Hematopoietic multipotent progenitor cell treated with erythropoietin and hydrocortisone succinate and interleukin-3 and kit ligand, for 8 days (in vitro differentiated cells): ENCODE results near the gene FBXO7.

Experiments used
- DNase-seq: peaks from one replicate; pipeline ENCODE4 v3.0.0-alpha.2; 2015

The FBXO7 gene

GRCh38 chr22:32492111-32492510 lies 17.5 kb downstream of the FBXO7 start:
- peak; percentile 55 for DNase-seq

- DNase-seq, result no peak
Measured at GRCh38 chr22:32493551-32493950, 18.9 kb downstream of the FBXO7 start.

- DNase-seq, result no peak
Measured at GRCh38 chr22:32494971-32495370, 20.4 kb downstream of the FBXO7 start.

- no peak for DNase-seq
Measured at GRCh38 chr22:32499666-32500065, 25.1 kb downstream of the FBXO7 start.

- peak; percentile 9 for DNase-seq
Measured at GRCh38 chr22:32501836-32502752, 27.5 kb downstream of the FBXO7 start.

- DNase-seq, result no peak
Measured at GRCh38 chr22:32509045-32509444, 34.4 kb downstream of the FBXO7 start.

GRCh38 chr22:32511274-32511673 lies 36.7 kb downstream of the FBXO7 start:
- no peak for DNase-seq

- DNase-seq, result no peak
Measured at GRCh38 chr22:32511776-32512175, 37.2 kb downstream of the FBXO7 start.

DNA sequence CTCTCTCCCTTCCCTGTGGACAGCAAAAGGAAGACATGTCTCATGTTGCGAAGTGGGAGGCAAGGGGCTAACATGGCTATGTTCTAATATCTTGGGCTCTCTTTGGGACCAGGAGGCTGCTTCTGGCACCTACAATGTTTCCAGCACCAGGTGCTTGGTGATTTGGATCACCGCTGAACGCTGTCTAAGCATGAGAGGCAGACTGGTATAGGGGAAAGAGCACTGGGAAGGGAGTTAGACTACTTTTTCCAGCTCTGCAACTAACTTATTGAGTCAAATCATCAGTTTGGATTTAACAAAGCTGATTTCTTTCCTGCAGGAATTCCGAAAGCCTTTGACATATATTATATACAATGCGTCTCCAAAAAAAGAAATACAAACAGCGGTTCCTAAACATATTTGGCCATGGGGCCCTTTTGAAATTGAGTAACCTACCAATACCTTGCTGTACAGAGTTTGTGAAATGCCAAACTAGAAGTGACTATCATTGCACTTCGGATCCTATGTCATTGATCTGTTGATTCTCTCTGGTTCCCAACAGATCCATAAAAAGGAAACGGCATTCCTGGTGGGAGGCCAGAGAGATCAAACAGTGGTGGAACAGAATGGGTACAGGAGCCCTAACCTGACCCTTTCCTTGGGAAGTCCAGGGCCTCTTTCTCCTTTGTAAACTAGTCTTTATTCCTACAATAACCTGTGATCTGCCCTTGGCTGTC lies 37.8 kb downstream of the FBXO7 start:
- DNase-seq, result no peak

GRCh38 chr22:32515084-32515483 lies 40.5 kb downstream of the FBXO7 start:
- peak; percentile 63 for DNase-seq

DNA sequence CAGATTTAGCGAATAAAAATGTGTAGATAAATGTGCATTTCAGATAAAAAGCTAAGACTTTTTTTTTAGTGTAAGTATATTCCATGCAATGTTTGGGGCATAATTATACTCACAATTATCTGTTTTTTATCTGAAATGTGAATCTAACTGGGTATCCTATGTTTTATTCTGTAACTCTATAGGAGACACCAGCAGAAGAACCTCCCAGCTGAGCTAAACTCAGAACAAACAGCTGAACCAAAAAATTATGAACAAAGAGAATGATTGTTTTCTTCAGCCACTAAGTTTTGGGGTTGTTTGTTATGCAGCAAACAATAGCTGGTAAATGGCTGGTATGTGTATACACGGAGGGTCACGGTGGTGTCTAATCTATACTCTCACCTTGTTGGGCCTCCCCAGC lies 42.9 kb downstream of the FBXO7 start:
- no peak for DNase-seq

GRCh38 chr22:32517921-32518320 lies 43.3 kb downstream of the FBXO7 start:
- DNase-seq, result no peak

DNA sequence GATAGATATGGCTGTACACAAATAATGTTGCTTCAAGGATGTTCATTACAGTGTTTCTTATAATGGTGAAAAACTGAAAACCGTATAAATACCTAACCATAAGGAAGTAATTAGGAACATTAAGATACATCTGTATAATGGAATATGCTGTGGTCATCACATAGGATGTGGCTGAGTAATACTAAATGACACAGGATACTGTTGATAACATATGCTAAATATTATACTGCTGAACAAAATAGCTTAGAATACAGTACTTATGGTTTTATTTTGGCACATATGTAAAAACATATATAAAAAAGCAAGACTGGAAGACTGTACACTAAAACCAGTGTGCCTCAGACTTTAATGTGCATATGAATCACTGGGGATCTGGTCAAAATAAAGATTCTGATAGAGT lies 43.8 kb downstream of the FBXO7 start:
- no peak for DNase-seq

DNA sequence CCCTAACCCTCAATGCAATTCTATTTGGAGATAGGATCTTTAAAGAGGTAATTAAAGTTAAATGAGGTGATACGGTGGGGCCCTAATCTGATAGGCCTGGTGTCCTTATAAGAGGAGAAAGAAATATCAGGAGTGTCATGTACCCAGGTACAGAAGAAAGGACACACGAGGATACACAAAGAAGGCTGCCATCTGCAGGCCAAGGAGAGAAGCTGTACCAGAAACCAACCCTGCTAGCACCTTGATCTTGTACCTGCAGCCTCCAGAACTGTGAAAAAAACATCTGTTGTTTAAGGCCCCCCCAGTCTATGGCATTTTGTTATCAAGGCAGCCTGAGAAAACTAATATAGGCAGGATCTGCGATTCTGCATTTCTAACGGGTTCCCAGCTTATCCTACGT lies 44.2 kb downstream of the FBXO7 start:
- peak; percentile 56 for DNase-seq

DNA sequence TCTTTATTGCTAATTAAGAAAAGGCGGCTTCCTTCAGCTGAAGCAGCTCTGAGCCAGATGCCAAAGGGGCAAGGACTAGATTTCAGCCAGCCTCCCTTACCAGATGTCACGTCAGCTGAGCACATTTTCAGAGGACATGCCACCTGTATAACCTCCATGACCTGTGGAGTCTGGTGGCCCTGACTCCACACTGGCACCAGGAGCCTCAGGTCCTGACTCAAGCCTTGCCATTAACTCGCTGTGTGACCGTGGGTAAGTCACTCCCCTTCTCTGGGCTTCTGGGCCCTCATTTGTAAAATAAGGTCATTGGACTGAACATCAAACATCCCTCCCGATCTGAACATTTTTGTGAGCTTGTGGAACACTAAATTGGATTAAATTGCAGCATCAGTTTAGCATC lies 46.0 kb downstream of the FBXO7 start:
- no peak for DNase-seq

DNA sequence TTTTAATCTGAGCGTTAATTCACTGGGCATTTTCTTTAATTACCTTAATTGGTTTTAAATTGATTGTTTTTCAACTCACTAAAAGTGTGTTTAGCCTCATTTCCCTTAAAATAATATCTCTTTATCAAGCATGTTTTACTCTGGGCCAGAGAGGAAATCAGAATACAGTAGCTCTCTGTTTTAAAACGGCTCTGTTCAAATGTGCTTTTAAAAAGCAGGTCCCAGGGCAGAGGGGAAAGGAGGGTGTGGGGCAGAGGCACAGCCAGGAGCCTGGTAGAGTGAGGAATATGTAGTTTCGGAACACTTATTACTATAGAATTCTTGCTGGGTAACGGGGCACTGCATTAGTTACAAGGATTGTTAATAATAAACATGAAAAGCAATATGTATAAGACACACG lies 47.6 kb downstream of the FBXO7 start:
- no peak for DNase-seq

- DNase-seq, result no peak
Measured at GRCh38 chr22:32527756-32528155, 53.1 kb downstream of the FBXO7 start.

GRCh38 chr22:32528316-32528715 lies 53.7 kb downstream of the FBXO7 start:
- no peak for DNase-seq

GRCh38 chr22:32528984-32529982 lies 54.7 kb downstream of the FBXO7 start:
- peak; percentile 91 for DNase-seq

DNA sequence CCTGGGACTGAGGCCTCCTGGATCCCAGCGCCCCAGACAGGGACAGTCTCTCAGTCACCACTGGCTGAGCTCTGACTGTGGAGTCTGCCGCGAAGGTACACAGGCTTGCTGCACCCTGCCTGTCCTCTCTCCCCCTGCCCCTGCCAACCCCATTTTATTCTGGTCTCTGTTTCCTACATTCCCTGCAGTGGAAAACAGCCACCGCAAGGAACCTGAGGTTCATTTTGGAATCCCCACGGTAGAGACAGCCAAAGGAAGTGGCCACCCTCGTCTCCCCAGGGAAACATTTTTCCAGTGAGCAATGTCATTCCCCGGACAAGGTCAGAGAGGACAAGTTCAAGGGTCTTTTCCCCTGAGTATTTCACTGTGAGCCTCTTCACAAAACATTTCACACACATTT lies 56.6 kb downstream of the FBXO7 start:
- no peak for DNase-seq

GRCh38 chr22:32531931-32532819 lies 57.6 kb downstream of the FBXO7 start:
- peak; percentile 14 for DNase-seq

DNA sequence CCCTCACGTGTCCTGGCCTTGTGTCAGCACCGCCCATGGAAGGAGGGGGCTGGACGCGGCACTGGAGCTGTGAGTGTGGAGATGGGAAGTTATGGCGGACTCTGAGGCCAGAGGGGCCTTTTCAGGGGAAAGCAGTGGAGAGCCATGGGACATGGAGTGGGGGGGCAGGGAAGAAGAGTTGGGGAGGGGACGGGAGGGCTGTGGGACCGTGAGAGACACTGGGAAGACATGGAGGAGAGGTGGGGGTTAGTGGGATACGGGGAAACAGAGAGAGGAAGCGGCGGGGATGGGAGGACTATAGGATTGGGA lies 58.2 kb downstream of the FBXO7 start:
- DNase-seq, result no peak
